Measurements from ENCODE around the gene NRG2.

The NRG2 gene

GRCh38 chr5:139848508-139849100 is 194.5 kb downstream of the NRG2 start:
- TF ChIP-seq, protein P1, sequence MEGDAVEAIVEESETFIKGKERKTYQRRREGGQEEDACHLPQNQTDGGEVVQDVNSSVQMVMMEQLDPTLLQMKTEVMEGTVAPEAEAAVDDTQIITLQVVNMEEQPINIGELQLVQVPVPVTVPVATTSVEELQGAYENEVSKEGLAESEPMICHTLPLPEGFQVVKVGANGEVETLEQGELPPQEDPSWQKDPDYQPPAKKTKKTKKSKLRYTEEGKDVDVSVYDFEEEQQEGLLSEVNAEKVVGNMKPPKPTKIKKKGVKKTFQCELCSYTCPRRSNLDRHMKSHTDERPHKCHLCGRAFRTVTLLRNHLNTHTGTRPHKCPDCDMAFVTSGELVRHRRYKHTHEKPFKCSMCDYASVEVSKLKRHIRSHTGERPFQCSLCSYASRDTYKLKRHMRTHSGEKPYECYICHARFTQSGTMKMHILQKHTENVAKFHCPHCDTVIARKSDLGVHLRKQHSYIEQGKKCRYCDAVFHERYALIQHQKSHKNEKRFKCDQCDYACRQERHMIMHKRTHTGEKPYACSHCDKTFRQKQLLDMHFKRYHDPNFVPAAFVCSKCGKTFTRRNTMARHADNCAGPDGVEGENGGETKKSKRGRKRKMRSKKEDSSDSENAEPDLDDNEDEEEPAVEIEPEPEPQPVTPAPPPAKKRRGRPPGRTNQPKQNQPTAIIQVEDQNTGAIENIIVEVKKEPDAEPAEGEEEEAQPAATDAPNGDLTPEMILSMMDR (IDR thresholded peaks at IDR 0.05; ENCODE audit: control insufficient read depth, insufficient read depth, low read depth, low read length, missing control alignments), result no peak
- DNase-seq (ENCODE audit: low read depth), result no peak
- H3K4me3 ChIP-seq (ENCODE audit: control insufficient read depth, low read depth, low read length), result peak overlapping the region; percentile 30

GRCh38 chr5:139847790-139848507 is 195.2 kb downstream of the NRG2 start:
- DNase-seq (ENCODE audit: low read depth), result no peak

DNA sequence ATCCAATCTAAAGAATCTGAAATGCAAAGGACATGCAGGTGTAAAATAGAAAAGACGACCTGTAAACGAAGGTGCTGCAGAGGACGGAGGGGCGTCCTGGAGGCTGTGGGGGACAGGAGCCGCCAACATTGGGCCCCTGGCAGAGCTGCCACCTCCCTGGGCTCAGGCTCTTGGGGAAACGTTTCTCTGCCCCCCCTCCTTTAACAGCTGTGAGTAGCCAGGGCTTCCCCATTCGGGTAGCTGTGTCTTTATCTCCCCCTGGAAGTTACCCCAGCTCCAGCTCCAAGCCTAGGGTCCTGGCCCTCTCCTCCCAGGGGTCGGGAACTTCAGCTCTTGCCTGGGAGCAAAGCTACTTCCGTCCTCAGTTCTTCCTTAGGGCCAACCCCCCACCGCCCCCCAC is 196.0 kb downstream of the NRG2 start:
- no peak overlapping the region for H3K4me3 ChIP-seq (ENCODE audit: control insufficient read depth, low read depth, low read length)
- no peak for DNase-seq (ENCODE audit: low read depth)
- TF ChIP-seq, protein P1 (IDR thresholded peaks at IDR 0.05; ENCODE audit: control insufficient read depth, insufficient read depth, low read depth, low read length, missing control alignments), result no peak

More at GRCh38 chr5:139847790-139848507, 195.2 kb downstream of the NRG2 start:
- H3K4me3 ChIP-seq (ENCODE audit: control insufficient read depth, low read depth, low read length), result peak overlapping the region; percentile 30
- TF ChIP-seq, protein P1 (IDR thresholded peaks at IDR 0.05; ENCODE audit: control insufficient read depth, insufficient read depth, low read depth, low read length, missing control alignments), result no peak

GRCh38 chr5:139845846-139846681 is 197.0 kb downstream of the NRG2 start:
- TF ChIP-seq, protein P1 (IDR thresholded peaks at IDR 0.05; ENCODE audit: control insufficient read depth, insufficient read depth, low read depth, low read length, missing control alignments), result no peak
- DNase-seq (ENCODE audit: low read depth), result no peak
- H3K4me3 ChIP-seq (ENCODE audit: control insufficient read depth, low read depth, low read length), result no peak overlapping the region

DNA sequence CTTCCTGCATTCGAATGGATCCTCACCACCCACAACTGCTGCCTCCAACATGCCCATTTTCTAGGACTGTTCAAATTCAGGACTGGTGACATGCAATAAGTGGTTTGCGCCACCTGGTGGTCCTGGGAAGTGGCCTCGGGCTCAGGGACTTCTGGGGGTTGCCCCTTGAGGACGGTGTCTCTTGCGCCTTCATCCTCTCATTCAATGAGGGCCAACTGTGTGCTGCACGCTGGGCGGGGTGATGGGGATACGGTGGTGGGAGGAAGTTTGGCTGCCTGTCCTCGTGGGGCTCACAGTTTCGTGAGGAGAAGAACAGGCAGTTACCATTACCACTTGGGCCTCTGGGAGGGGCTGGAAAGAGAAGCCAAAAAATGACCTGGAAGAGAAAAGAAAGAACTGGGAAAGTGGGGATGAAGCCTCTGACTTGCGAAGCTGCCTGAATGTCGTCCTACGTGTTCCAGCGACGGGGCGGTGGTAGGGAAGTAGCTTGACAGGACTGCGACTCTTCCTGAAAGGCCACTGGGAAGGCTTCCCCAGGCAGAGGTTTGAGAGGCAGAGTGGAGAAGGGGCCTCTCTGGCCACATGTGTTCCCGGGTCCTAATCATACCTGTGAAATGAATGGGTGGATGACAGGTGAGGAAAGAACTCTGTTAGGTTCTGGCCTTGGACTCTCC is 198.5 kb downstream of the NRG2 start:
- TF ChIP-seq, protein P1 (IDR thresholded peaks at IDR 0.05; ENCODE audit: control insufficient read depth, insufficient read depth, low read depth, low read length, missing control alignments), result peak; percentile 85
- DNase-seq (ENCODE audit: low read depth), result peak; percentile 17
- H3K4me3 ChIP-seq (ENCODE audit: control insufficient read depth, low read depth, low read length), result no peak overlapping the region

DNA sequence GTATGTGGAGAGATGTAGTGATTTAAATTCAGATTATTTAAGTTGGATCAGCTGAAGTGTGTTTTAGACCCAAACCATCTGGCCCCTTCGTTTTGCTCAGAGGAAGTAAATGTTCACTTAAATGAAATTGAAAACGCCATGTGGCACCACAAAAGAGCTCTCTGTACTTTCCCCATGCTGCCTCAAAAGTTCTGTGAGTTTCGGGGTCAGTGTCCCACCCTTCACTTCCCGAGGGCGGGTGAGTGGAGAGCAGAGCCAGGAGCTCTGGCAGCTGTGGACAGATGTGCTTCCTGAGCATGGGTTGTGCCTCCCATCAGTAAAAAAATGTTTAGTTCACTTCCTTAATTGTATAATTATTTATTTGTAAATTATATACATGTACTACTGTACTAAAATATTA is 199.1 kb downstream of the NRG2 start:
- H3K4me3 ChIP-seq (ENCODE audit: control insufficient read depth, low read depth, low read length), result no peak overlapping the region
- TF ChIP-seq, protein P1 (IDR thresholded peaks at IDR 0.05; ENCODE audit: control insufficient read depth, insufficient read depth, low read depth, low read length, missing control alignments), result no peak
- no peak for DNase-seq (ENCODE audit: low read depth)

Data from AG09309 (cell line).